Measurements from ENCODE around the gene PRKG2. TPM values are rescaled to one million over a fixed set of nuclear protein-coding genes. Genes with fewer than 3 reads are reported as not detected.
"Not testable (repeated sequence)": the region's sequence is repeated elsewhere in the genome, so short reads cannot be mapped to it uniquely, and the experiment has no call there.

The PRKG2 gene
- polyA plus RNA-seq, 6 donors from 2014 or later: 0.14 to 1.9 (median 0.85) TPM; not detected in 1

- ATAC-seq (ENCODE audit: low read depth in 2 of 2): no peak
- Mint-ChIP-seq H3K4me3 (no peak overlapping the region), H3K27me3 (peaks cover 6 to 21% (median 8%) of the 10 kb centered on the region in 3 donors), H3K9me3 (peaks cover 16 to 27% (median 21%) of the 10 kb centered on the region in 7 donors), H3K27ac (no peak overlapping the region), H3K4me1 (no peaks in the 10 kb centered on the region), H3K36me3 (peaks cover 0 to 24% of the 10 kb centered on the region in 2 donors)
- DNase-seq: no peak
Measured at GRCh38 chr4:81227968-81228367, 12.9 kb upstream of the PRKG2 start.

GRCh38 chr4:81227138-81227537, 12.1 kb upstream of the PRKG2 start:
- H3K4me3 Mint-ChIP-seq: no peak overlapping the region
- DNase-seq: no peak

GRCh38 chr4:81225252-81225651, 10.2 kb upstream of the PRKG2 start:
- H3K4me3 Mint-ChIP-seq: no peak overlapping the region
- no peaks in the 10 kb centered on the region for H3K4me1 Mint-ChIP-seq
- no peak for ATAC-seq (ENCODE audit: low read depth in 2 of 2)
- peaks cover under 1 to 6% (median 2%) of the 10 kb centered on the region in 7 donors for H3K9me3 Mint-ChIP-seq
- peaks cover 0 to 3% of the 10 kb centered on the region in 2 donors for H3K36me3 Mint-ChIP-seq
- no peak for DNase-seq
- peaks cover 18 to 33% (median 26%) of the 10 kb centered on the region in 3 donors for H3K27me3 Mint-ChIP-seq
- H3K27ac Mint-ChIP-seq: no peak overlapping the region

More at GRCh38 chr4:81227138-81227537, 12.1 kb upstream of the PRKG2 start:
- ATAC-seq (ENCODE audit: low read depth in 2 of 2): no peak
- Mint-ChIP-seq H3K36me3 (peaks cover 0 to 21% of the 10 kb centered on the region in 2 donors), H3K27me3 (peaks cover 6 to 21% (median 8%) of the 10 kb centered on the region in 3 donors), H3K4me1 (no peaks in the 10 kb centered on the region), H3K9me3 (peaks cover 14 to 23% (median 19%) of the 10 kb centered on the region in 7 donors), H3K27ac (no peak overlapping the region)

DNA sequence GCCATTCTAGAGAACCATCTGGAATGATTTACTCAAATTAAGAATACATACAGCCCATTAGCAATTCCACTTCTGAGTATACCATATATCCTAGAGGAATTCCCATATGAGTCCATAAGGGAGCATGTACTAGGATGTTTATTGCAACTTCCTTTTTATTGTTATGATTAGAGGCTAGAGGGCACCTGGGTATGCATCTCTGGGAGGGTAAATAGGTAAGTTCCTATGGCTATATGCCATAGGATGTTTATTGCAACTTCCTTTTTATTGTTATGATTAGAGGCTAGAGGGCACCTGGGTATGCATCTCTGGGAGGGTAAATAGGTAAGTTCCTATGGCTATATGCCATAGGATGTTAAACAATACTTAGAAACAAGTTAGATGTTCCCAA, 7.1 kb upstream of the PRKG2 start:
- DNase-seq; H3K27ac Mint-ChIP-seq; H3K36me3 Mint-ChIP-seq; H3K4me3 Mint-ChIP-seq; H3K9me3 Mint-ChIP-seq; H3K4me1 Mint-ChIP-seq; ATAC-seq (ENCODE audit: low read depth in 2 of 2): not testable (repeated sequence)
- H3K27me3 Mint-ChIP-seq: peaks cover 31 to 49% (median 47%) of the 10 kb centered on the region in 3 donors

DNA sequence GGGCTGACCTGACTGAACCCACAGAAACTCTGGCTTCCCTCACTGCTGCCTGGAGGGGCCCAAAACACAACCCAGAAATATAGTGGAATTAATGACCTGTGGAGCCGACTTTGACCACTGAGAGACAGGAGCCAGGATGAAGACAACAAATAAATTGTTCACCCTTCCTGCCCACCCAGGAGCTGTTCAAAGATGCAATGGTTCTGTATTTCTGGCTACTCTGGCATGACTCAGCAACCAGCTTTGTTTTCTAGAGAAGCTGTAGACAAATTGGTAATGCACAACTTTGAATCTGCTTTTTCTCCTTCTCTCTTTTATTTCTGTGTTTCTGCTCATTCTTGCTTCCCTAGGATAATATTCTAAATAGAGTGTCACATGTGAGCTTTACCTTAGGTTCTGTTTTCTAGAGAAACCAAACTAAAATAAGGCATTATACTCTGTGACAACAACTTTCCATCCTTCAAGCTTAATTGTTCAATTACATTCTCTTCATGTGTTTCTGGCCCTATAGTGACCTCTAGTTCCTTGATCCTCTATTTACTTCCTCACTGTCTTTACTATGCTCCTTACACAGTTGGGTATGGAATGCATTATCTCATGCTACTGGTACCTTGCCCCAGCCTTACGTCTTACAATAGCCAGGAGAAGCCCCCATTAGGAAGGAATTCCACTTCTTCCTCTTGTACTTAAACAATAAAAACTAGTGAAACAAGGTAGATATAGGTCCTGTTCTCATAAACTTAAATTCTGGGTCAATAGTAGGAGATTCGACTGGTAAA, 6.5 kb upstream of the PRKG2 start:
- no peak overlapping the region for H3K4me3 Mint-ChIP-seq
- peaks cover 31 to 52% (median 47%) of the 10 kb centered on the region in 3 donors for H3K27me3 Mint-ChIP-seq
- H3K9me3 Mint-ChIP-seq: peaks cover 0 to 9% (median 3%) of the 10 kb centered on the region in 7 donors
- DNase-seq (no peak), ATAC-seq (ENCODE audit: low read depth in 2 of 2) (no peak)
- H3K27ac Mint-ChIP-seq: no peak overlapping the region
- no peaks in the 10 kb centered on the region for H3K36me3 Mint-ChIP-seq
- no peaks in the 10 kb centered on the region for H3K4me1 Mint-ChIP-seq

DNA sequence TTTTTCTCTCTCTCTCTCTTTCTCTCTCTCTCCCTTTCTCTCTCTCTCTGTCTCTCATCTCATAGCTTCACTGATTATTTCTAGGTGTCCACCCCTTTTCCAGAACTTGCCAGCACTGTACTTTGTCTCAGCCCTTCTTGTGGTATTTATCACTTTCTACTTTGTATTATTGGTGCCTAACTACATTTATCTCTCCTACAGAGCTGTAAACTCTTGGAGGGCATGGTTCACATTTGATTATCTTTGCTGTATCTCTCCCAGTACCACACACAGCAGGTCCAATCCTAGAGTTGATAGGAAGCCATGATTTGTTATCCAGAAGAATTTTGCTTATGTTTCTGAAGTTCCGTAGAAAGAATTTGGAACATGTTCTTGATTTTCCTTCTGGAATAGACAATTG, 5.2 kb upstream of the PRKG2 start:
- peaks cover 0 to 9% (median 3%) of the 10 kb centered on the region in 7 donors for H3K9me3 Mint-ChIP-seq
- no peaks in the 10 kb centered on the region for H3K36me3 Mint-ChIP-seq
- DNase-seq: no peak
- ATAC-seq (ENCODE audit: low read depth in 2 of 2): no peak
- no peak overlapping the region for H3K27ac Mint-ChIP-seq
- no peak overlapping the region for H3K4me3 Mint-ChIP-seq
- peaks cover 43 to 53% (median 53%) of the 10 kb centered on the region in 3 donors for H3K27me3 Mint-ChIP-seq
- H3K4me1 Mint-ChIP-seq: peaks cover 6 to 9% (median 8%) of the 10 kb centered on the region in 3 donors

- Mint-ChIP-seq H3K4me1 (peaks cover 9 to 19% (median 10%) of the 10 kb centered on the region in 3 donors), H3K27ac (no peak overlapping the region), H3K27me3 (peaks cover 44 to 60% (median 44%) of the 10 kb centered on the region in 3 donors), H3K4me3 (no peak overlapping the region), H3K9me3 (peaks cover 0 to 9% (median 0%) of the 10 kb centered on the region in 7 donors), H3K36me3 (no peaks in the 10 kb centered on the region)
- ATAC-seq (ENCODE audit: low read depth in 2 of 2) (no peak), DNase-seq (no peak)
Measured at GRCh38 chr4:81218206-81218605, 3.2 kb upstream of the PRKG2 start.

DNA sequence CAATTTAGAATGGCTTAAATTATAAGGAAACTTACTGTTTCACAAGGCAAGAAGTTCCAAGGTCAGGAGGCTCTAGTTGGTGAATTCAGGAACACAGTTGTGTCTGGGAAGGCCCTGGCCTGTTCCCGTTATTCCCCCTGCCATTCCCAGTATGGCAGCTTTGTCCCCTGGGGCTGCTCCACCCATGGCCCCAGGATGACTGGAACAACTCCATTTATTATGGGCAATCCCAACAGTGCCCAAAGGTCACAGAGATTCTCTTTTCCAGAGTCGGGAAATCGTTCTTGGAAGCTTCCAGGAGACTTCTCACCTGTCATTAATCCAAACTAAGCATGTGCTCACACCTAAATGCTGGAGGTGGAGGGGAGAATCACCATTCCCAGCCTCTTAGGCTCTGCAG, 2.8 kb upstream of the PRKG2 start:
- H3K36me3 Mint-ChIP-seq: no peaks in the 10 kb centered on the region
- H3K4me3 Mint-ChIP-seq: no peak overlapping the region
- peaks cover 9 to 19% (median 10%) of the 10 kb centered on the region in 3 donors for H3K4me1 Mint-ChIP-seq
- ATAC-seq (ENCODE audit: low read depth in 2 of 2) (no peak), DNase-seq (no peak)
- H3K27me3 Mint-ChIP-seq: peaks cover 42 to 60% (median 44%) of the 10 kb centered on the region in 3 donors
- H3K27ac Mint-ChIP-seq: no peak overlapping the region
- peaks cover 0 to 9% (median 0%) of the 10 kb centered on the region in 7 donors for H3K9me3 Mint-ChIP-seq

DNA sequence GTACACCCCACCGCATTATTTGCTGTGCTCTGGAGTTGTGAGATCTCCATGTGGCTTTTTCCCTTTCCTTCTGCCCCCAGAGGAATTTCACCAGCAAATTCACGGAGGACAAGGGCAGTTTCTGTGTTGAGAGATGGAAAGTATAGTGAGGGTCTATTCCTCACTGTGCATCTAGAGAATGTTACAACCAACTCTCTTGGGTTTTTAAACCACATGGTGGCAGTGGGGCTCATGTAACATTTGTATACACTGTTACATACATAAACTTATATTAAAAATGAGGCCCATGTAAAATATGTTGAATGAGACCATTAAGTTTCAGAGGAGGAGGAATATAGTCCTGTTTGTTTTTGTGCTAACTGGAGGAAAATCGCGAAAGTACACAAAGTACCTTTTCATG, 909 bp upstream of the PRKG2 start:
- peaks cover 9 to 19% (median 10%) of the 10 kb centered on the region in 3 donors for H3K4me1 Mint-ChIP-seq
- no peak for ATAC-seq (ENCODE audit: low read depth in 2 of 2)
- peak overlapping the region in 1 of 6 donors; percentile 18 for H3K27ac Mint-ChIP-seq
- peak overlapping the region in 4 of 8 donors; percentile 52 to 69 (median 59) for H3K4me3 Mint-ChIP-seq
- H3K9me3 Mint-ChIP-seq: peaks cover 0 to 5% (median 0%) of the 10 kb centered on the region in 7 donors
- no peaks in the 10 kb centered on the region for H3K36me3 Mint-ChIP-seq
- peaks cover 34 to 48% (median 37%) of the 10 kb centered on the region in 3 donors for H3K27me3 Mint-ChIP-seq
- no peak for DNase-seq

- peaks cover 25 to 40% (median 36%) of the 10 kb centered on the region in 3 donors for H3K27me3 Mint-ChIP-seq
- H3K36me3 Mint-ChIP-seq: no peaks in the 10 kb centered on the region
- H3K4me1 Mint-ChIP-seq: peaks cover 9 to 19% (median 10%) of the 10 kb centered on the region in 3 donors
- peaks cover 0 to 11% (median 1%) of the 10 kb centered on the region in 7 donors for H3K9me3 Mint-ChIP-seq
- DNase-seq (no peak), ATAC-seq (ENCODE audit: low read depth in 2 of 2) (no peak)
- peak overlapping the region in 6 of 8 donors; percentile 25 to 77 (median 58) for H3K4me3 Mint-ChIP-seq
- no peak overlapping the region for H3K27ac Mint-ChIP-seq
Measured at GRCh38 chr4:81214144-81214880, 710 bp downstream of the PRKG2 start.

- peak overlapping the region in 1 of 8 donors; percentile 74 for H3K4me3 Mint-ChIP-seq
- no peaks in the 10 kb centered on the region for H3K36me3 Mint-ChIP-seq
Measured at GRCh38 chr4:81213671-81214070, 1.4 kb downstream of the PRKG2 start.

DNA sequence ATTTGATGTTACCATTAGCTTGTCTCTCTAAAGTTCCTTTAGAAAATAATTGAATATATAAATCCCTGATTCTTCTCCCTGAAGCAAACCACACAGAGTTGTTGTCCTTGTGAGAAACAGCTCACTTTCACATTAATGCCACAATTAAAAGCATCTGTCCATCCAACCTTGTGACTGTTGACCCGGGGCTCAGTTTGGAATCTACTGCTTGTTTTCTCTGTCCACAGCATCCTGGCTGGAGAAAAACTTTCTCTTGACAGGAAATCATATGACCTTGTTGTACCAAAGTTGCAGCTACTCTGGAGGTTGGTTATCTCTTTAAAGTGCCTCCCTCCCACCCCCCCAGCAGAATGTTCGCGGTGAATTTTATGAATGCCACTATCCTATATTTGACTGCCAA, 3.1 kb downstream of the PRKG2 start:
- peaks cover 20 to 32% (median 30%) of the 10 kb centered on the region in 3 donors for H3K27me3 Mint-ChIP-seq
- H3K4me3 Mint-ChIP-seq: no peak overlapping the region
- peaks cover 9 to 19% (median 10%) of the 10 kb centered on the region in 3 donors for H3K4me1 Mint-ChIP-seq
- peaks cover 0 to 14% (median 2%) of the 10 kb centered on the region in 7 donors for H3K9me3 Mint-ChIP-seq
- ATAC-seq (ENCODE audit: low read depth in 2 of 2) (no peak), DNase-seq (no peak)
- no peak overlapping the region for H3K27ac Mint-ChIP-seq
- H3K36me3 Mint-ChIP-seq: no peaks in the 10 kb centered on the region

More at GRCh38 chr4:81213671-81214070, 1.4 kb downstream of the PRKG2 start:
- Mint-ChIP-seq H3K27ac (no peak overlapping the region), H3K4me1 (peaks cover 9 to 19% (median 10%) of the 10 kb centered on the region in 3 donors), H3K27me3 (peaks cover 25 to 35% (median 30%) of the 10 kb centered on the region in 3 donors), H3K9me3 (peaks cover 0 to 14% (median 2%) of the 10 kb centered on the region in 7 donors)
- no peak for ATAC-seq (ENCODE audit: low read depth in 2 of 2)
- no peak for DNase-seq

DNA sequence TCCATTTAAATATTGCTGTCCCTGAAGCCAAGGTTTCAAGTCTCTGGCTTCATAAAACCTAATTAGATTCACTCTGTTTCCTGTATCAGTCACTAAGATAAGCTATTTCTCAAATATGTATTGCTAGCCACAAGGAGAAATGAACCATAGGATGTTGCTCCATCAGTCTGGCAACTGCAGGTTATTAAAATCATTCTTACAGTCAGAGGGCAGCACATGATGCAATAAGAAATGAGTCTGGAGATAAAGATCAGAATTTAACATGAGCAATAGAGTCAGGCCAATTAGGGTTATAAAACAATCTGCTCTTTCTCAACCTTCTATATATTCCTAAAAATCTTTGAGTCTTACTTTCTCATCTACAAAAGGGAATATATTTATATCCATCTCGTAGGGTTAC, 7.2 kb downstream of the PRKG2 start:
- peaks cover 13 to 24% (median 22%) of the 10 kb centered on the region in 3 donors for H3K27me3 Mint-ChIP-seq
- H3K4me1 Mint-ChIP-seq: no peaks in the 10 kb centered on the region
- H3K4me3 Mint-ChIP-seq: no peak overlapping the region
- H3K9me3 Mint-ChIP-seq: peaks cover 0 to 14% (median 3%) of the 10 kb centered on the region in 7 donors
- no peaks in the 10 kb centered on the region for H3K36me3 Mint-ChIP-seq
- no peak for ATAC-seq (ENCODE audit: low read depth in 2 of 2)
- H3K27ac Mint-ChIP-seq: no peak overlapping the region
- DNase-seq: no peak

Data from naive B cell (primary cell).